Activated T-helper 2 cell treated with anti-CD3 and anti-CD28 coated beads, Interferon-gamma antibody, Interleukin-2, Interleukin-4, amounts not matched to agents 10 μg/mL and 5 μg/mL and 100 μg/mL, durations not matched to agents 14 hours and 24 hours and 36 hours (primary cell): ENCODE data around the gene PTPRCAP. TPM values are rescaled to one million over a fixed set of nuclear protein-coding genes. Genes with fewer than 3 reads are reported as not detected.

ENCODE experiments used
- DNase-seq: peaks from one replicate; pipeline ENCODE4 v3.0.0; 2021; ENCODE audit warnings: low spot score
- H3K27ac Mint-ChIP-seq: one replicate; pipeline ENCODE4 v1.8.0; 2021; ENCODE audit warnings: mixed read lengths
- H3K27me3 Mint-ChIP-seq: one replicate; pipeline ENCODE4 v1.8.0; 2021; ENCODE audit warnings: low read depth, mixed read lengths
- H3K36me3 Mint-ChIP-seq: one replicate; pipeline ENCODE4 v1.8.0; 2021; ENCODE audit warnings: low read depth, mixed read lengths
- H3K4me1 Mint-ChIP-seq: one replicate; pipeline ENCODE4 v1.8.0; 2021; ENCODE audit warnings: low read depth, mixed read lengths
- H3K4me3 Mint-ChIP-seq: one replicate; pipeline ENCODE4 v1.8.0; 2021; ENCODE audit warnings: low read depth, mild to moderate bottlenecking, moderate library complexity, mixed read lengths
- H3K9me3 Mint-ChIP-seq: one replicate; pipeline ENCODE4 v1.8.0; 2021; ENCODE audit warnings: mixed read lengths
- intact Hi-C: fragments of 100-400 bp; cut with micrococcal nuclease; formaldehyde crosslinking; loops from one replicate; pipeline ENCODE4 v1.15.1; 2023
- total RNA-seq: library from RNA; stranded (reverse); gene quantifications from 2 replicates; pipeline ENCODE4 v1.2.3, GENCODE V29; 2022

PTPRCAP gene
- total RNA-seq, 1 donor from 2014 or later, result 89.8 TPM

DNA sequence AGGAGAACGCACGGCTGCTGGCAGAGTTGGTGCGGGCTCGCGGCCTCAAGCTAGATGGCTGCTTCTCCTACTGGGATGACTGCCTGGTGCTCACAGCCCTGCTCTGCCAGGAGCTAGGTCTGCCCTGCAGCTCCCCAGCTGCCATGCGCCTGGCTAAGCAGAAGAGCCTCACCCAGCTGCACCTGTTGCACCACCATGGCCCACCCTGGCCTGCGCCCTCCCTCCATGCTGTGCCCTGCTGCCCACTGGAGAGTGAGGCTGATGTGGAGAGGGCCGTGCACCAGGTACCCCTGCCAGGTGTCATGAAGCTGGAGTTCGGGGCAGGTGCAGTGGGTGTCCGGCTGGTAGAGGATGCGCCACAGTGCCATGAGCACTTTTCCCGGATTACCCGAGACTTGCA is 14.0 kb downstream of the PTPRCAP start:
- no peaks in the 10 kb centered on the region for H3K9me3 Mint-ChIP-seq
- peaks cover 2% of the 10 kb centered on the region for H3K36me3 Mint-ChIP-seq
- H3K4me1 Mint-ChIP-seq, result peaks cover 16% of the 10 kb centered on the region
- intact Hi-C loops, result loop anchor here (5.0 kb wide), 2 partner anchors 84 to 384 kb away; partner anchors contain the start of genes CDK2AP2 and PITPNM1
- no peak overlapping the region for H3K27ac Mint-ChIP-seq
- peaks cover 1% of the 10 kb centered on the region for H3K27me3 Mint-ChIP-seq
- no peak for DNase-seq
- H3K4me3 Mint-ChIP-seq, result no peak overlapping the region

DNA sequence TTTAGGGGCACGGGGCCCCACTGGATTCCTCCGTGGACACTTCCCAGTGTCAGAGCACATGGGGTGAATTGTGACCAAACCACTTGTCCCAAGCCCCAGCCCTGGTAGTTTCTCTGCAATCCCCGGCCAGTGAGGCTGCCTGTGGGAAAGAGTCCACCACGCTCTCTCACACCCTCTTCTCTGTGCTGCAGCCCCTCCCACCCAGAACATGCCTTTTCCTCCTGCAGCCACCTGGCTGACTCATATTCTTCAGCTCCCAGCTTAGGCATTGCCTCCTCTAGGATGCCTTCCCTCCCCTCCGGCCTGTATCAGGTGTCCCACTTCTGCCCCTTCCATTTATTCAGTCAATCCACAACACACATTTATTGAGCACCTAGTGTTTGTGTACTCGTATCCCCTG is 14.6 kb downstream of the PTPRCAP start:
- peaks cover 1% of the 10 kb centered on the region for H3K27me3 Mint-ChIP-seq
- H3K36me3 Mint-ChIP-seq, result peaks cover 2% of the 10 kb centered on the region
- no peak overlapping the region for H3K27ac Mint-ChIP-seq
- H3K4me1 Mint-ChIP-seq, result peaks cover 16% of the 10 kb centered on the region
- H3K4me3 Mint-ChIP-seq, result no peak overlapping the region
- no peaks in the 10 kb centered on the region for H3K9me3 Mint-ChIP-seq
- no peak for DNase-seq
- intact Hi-C loops, result loop anchor here (5.0 kb wide), 2 partner anchors 84 to 384 kb away; partner anchors contain the start of genes CDK2AP2 and PITPNM1

- peak overlapping the region; percentile 67 for H3K4me3 Mint-ChIP-seq
- no peaks in the 10 kb centered on the region for H3K9me3 Mint-ChIP-seq
- H3K4me1 Mint-ChIP-seq, result peaks cover 17% of the 10 kb centered on the region
- intact Hi-C loops, result loop anchor here (2.0 to 5.0 kb wide), 3 partner anchors 17 to 386 kb away; partner anchors contain the start of genes CDK2AP2, PITPNM1 and TBC1D10C
- no peaks in the 10 kb centered on the region for H3K36me3 Mint-ChIP-seq
- DNase-seq, result no peak
- peaks cover 4% of the 10 kb centered on the region for H3K27me3 Mint-ChIP-seq
- no peak overlapping the region for H3K27ac Mint-ChIP-seq
These were observed 16.0 kb downstream of the PTPRCAP start for GRCh38 chr11:67421430-67422031.

GRCh38 chr11:67420646-67421429 is 16.6 kb downstream of the PTPRCAP start:
- Mint-ChIP-seq H3K27me3 (peaks cover 10% of the 10 kb centered on the region), H3K4me1 (peaks cover 24% of the 10 kb centered on the region), H3K4me3 (peak overlapping the region; percentile 67), H3K27ac (no peak overlapping the region), H3K36me3 (no peaks in the 10 kb centered on the region), H3K9me3 (no peaks in the 10 kb centered on the region)
- intact Hi-C loops, result loop anchor here (2.0 to 5.0 kb wide), 3 partner anchors 16 to 386 kb away; partner anchors contain the start of genes CDK2AP2, PITPNM1 and TBC1D10C
- DNase-seq, result peak; percentile 94

- no peak for DNase-seq
- Mint-ChIP-seq H3K27me3 (peaks cover 10% of the 10 kb centered on the region), H3K27ac (peak overlapping the region; percentile 33), H3K4me3 (peak overlapping the region; percentile 77), H3K36me3 (no peaks in the 10 kb centered on the region), H3K9me3 (no peaks in the 10 kb centered on the region), H3K4me1 (peaks cover 24% of the 10 kb centered on the region)
- intact Hi-C loops, result loop anchor here (2.0 to 5.0 kb wide), 3 partner anchors 15 to 387 kb away; partner anchors contain the start of genes CDK2AP2, PITPNM1 and TBC1D10C
These were observed 17.3 kb downstream of the PTPRCAP start for GRCh38 chr11:67420147-67420645.

- Mint-ChIP-seq H3K27ac (no peak overlapping the region), H3K27me3 (peaks cover 10% of the 10 kb centered on the region), H3K9me3 (no peaks in the 10 kb centered on the region), H3K36me3 (no peaks in the 10 kb centered on the region), H3K4me1 (peaks cover 23% of the 10 kb centered on the region), H3K4me3 (peak overlapping the region; percentile 77)
- intact Hi-C loops, result loop anchor here (2.0 to 5.0 kb wide), 3 partner anchors 15 to 388 kb away; partner anchors contain the start of genes CDK2AP2, PITPNM1 and TBC1D10C
- DNase-seq, result no peak
These were observed 18.0 kb downstream of the PTPRCAP start for GRCh38 chr11:67419325-67420049.

- H3K27ac Mint-ChIP-seq, result no peak overlapping the region
- peaks cover 22% of the 10 kb centered on the region for H3K4me1 Mint-ChIP-seq
- peaks cover 10% of the 10 kb centered on the region for H3K27me3 Mint-ChIP-seq
These were observed 18.8 kb downstream of the PTPRCAP start for GRCh38 chr11:67418476-67419281.

GRCh38 chr11:67417425-67417824 is 20.1 kb downstream of the PTPRCAP start:
- no peak overlapping the region for H3K4me3 Mint-ChIP-seq

More at GRCh38 chr11:67418476-67419281, 18.8 kb downstream of the PTPRCAP start:
- Mint-ChIP-seq H3K4me3 (peak overlapping the region; percentile 58), H3K9me3 (no peaks in the 10 kb centered on the region), H3K36me3 (no peaks in the 10 kb centered on the region)
- no peak for DNase-seq
- intact Hi-C loops, result no loop called here

GRCh38 chr11:67416416-67417335 is 20.8 kb downstream of the PTPRCAP start:
- intact Hi-C loops, result no loop called here
- Mint-ChIP-seq H3K4me3 (peak overlapping the region; percentile 47), H3K9me3 (no peaks in the 10 kb centered on the region), H3K36me3 (peaks cover 4% of the 10 kb centered on the region), H3K27ac (no peak overlapping the region), H3K4me1 (peaks cover 37% of the 10 kb centered on the region), H3K27me3 (peaks cover 14% of the 10 kb centered on the region)
- no peak for DNase-seq

More at GRCh38 chr11:67417425-67417824, 20.1 kb downstream of the PTPRCAP start:
- H3K27me3 Mint-ChIP-seq, result peaks cover 14% of the 10 kb centered on the region
- intact Hi-C loops, result no loop called here
- H3K9me3 Mint-ChIP-seq, result no peaks in the 10 kb centered on the region
- H3K36me3 Mint-ChIP-seq, result peaks cover 4% of the 10 kb centered on the region
- H3K4me1 Mint-ChIP-seq, result peaks cover 33% of the 10 kb centered on the region
- no peak for DNase-seq
- H3K27ac Mint-ChIP-seq, result no peak overlapping the region

- Mint-ChIP-seq H3K4me1 (peaks cover 41% of the 10 kb centered on the region), H3K4me3 (peak within 1 kb of the TSS; percentile 47), H3K9me3 (no peaks in the 10 kb centered on the region), H3K36me3 (peaks cover 4% of the 10 kb centered on the region), H3K27me3 (peaks cover 14% of the 10 kb centered on the region), H3K27ac (no peak within 1 kb of the TSS)
- intact Hi-C loops, result no loop called here
- no peak for DNase-seq
These were observed 21.8 kb downstream of the PTPRCAP start, which contains the start of gene CARNS1 for GRCh38 chr11:67415501-67416304. Gene CARNS1 (plus strand): TSS chr11:67415678. CDS start chr11:67416200, 522 bp downstream.
